Measurements from ENCODE around the gene ASCL2.

ASCL2 gene

GRCh38 chr11:2223153-2223794 is 47.1 kb downstream of the ASCL2 start:
- no peak for DNase-seq

DNA sequence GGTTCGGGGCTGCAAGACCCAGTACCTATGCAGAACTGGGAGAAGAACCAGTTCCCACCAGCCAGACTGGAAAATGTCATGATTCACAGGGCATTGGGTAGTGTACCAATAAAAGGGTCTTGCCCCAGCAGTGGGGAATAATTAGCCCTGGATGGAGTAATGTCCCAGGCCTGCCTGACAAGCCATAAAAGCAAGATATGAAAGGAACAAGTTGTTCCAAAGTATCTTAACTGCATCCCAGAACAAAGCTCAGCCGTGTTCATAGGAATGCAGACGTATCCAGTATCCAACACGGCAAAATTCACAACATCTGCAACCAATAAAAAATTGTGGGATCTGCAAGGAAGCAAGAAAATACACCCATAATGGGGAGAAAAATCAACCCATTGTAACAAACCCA is 47.9 kb downstream of the ASCL2 start:
- DNase-seq, result no peak

- no peak for DNase-seq
These were observed 48.8 kb downstream of the ASCL2 start for GRCh38 chr11:2221591-2221990.

DNA sequence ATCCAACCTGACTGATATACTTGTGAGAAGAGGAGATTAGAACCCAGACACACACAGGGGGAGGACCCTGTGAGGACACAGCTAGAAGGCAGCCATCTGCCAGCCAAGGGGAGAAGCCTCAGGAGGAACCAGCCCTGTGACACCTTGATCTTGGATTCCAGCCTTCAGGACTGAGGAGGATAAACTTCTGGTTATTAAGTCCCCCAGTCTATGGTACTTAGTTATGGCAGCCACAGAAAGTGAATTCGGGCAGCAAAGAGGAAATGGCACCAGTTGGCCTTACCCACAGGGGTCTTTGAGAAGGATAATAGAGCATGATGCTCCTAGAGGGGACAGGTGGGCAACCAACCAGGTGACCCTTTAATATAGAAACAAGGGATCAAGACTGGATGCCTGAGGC is 49.4 kb downstream of the ASCL2 start:
- no peak for DNase-seq

DNA sequence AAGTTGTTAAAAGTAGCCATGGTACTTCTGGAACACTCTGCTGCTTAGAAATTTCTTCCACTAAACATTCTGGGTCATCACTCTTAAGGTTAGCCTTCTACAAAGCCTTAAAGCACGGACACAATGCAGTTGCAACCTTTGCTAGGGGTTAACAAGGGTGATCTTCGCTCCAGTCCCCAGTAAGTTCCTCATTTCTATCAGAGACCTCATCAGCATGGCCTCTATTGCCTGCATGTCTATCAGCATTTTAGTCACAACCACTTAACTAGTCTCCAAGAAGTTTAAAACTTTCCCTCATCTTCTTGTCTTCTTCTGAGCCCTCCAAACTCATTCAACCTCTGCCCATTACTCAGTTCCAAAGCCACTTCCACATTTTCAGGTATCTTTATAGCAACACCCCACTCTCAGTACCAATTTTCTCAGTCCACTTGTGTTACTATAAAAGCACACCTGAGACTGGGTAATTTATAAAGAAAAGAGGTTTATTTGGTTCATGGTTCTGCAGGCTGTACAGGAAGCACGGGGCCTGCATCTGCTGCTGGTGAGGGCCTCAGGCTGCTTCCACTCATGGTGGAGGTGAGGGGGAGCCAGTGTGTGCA is 50.1 kb downstream of the ASCL2 start:
- no peak for DNase-seq

DNA sequence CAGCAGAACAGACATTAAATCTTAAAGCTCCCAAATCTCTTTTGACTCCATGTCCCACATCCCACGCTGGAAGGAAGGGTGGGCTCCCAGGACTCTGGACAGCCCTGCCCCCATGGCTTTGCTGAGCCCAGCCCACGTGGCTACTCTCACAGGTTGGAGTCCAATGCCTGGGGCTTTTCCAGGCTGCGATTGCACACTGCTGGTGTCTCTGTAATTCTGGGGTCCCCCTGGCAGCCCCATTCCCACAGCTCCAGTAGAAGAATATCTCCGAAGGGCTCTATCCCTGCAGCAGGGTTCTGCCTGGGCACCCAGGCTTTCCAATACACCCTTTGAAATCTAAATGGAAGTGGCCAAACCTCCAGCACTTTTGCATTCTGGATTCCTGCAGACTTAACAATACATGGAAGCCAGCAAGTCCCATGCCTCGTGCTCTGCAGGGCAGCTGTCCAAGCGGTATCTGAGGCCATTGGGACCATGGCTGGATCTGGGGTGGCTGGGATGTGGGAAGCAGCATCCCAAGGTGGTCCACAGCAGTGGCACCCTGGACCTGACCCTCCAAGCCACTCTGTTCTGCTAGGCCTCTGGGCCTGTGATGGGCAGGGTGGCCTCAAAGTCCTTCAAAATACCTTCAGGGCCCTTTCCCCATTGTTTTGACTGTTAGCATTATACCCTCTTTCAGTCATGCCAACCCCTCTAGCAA is 50.9 kb downstream of the ASCL2 start:
- DNase-seq, result no peak

Data from NCI-H446 treated with DMSO at 0.1 percent for 48 hours (cell line).